Left renal pelvis (tissue), 4 donors: ENCODE data around the gene SSR1. TPM values are rescaled to one million over a fixed set of nuclear protein-coding genes. Genes with fewer than 3 reads are reported as not detected.
"Not testable (repeated sequence)": the region's sequence is repeated elsewhere in the genome, so short reads cannot be mapped to it uniquely, and the experiment has no call there.

Source experiments
- DNase-seq, 4 donors: peaks; one replicate each; pipeline ENCODE4 v3.0.0-alpha.2; 2013; ENCODE audit warnings: low read depth in 4 of 4, low spot score in 3 of 4
- polyA plus RNA-seq, 4 donors: library from polyadenylated mRNA; unstranded; fragments of 120-200 nt; gene quantifications; one replicate each; pipeline ENCODE4 v1.2.1, GENCODE V29; 2013; ENCODE audit not compliant: insufficient read length in 4 of 4

SSR1 gene
- polyA plus RNA-seq, 4 donors = 122 to 152 (median 146) TPM

DNA sequence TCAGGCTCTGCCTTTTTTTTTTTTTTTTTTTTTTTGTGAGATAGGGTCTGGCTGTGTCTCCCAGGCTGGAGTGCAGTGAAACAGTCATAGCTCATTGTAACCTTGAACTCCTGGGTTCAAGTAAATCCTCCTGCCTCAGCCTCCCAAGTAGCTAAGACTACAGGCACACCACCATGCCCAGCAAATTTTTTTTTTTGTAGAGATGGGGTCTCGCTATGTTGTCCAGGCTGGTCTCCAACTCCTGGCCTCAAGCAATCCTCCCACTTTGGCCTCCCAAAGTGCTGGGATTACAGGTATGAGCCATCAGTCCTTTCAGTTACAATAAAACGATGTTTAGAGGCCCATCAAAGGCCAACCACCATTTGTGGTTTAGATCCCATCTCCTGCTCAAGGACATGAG is 6.4 kb upstream of the SSR1 start:
- DNase-seq = not testable (repeated sequence)

DNA sequence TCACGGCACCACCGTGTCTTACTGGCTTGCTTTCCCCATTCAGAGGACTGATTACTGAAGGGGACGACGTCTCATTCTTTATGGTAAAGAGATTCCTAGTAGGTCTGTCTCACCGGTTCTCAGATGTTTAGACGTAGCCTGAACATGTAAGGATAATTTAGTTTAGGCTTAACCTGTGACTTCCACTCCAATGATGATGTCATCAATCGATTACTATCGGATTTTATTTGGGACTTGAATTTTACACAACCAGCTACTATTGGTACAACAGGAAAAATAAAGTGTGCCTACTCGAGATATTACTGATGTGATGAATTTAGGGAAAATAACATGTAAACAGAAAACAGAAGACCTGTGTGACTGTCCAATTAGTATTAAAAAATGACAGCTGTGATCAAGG is 4.5 kb upstream of the SSR1 start:
- DNase-seq = no peak

DNA sequence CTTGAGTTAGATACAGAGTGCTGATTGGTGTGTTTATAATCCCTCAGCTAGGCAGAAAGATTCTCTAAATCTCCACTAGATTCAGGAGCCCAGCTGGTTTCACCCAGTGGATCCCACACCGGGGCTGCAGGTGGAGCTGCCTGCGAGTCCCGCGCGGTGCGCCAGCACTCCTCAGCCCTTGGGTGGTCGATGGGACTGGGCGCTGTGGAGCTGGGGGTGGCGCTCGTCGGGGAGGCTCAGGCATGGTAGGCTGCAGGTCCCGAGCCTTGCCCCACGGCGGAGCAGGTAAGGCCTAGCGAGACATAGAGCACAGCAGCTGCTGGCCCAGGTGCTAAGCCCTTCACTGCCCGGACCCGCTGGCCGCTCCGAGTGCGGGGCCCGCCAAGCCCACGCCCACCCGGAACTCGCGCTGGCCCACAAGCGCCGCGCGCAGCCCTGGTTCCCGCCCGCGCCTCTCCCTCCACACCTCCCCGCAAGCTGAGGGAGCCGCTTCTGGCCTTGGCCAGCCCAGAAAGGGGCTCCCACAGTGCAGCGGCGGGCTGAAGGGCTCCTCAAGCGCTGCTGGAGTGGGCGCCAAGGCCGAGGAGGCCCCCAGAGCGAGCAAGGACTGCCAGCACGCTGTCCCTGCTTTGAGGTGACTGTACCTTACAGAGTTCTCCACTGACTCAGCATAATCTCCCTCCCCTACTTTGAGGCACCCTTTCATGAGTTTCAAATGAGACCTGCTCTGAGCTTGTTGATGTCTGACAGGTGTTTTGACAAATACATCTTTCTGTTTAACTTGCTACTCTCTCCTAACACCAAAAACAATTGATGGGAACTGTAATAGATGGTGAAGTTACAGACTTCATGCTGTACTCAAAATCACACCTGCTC is 3.9 kb upstream of the SSR1 start:
- no peak for DNase-seq

DNA sequence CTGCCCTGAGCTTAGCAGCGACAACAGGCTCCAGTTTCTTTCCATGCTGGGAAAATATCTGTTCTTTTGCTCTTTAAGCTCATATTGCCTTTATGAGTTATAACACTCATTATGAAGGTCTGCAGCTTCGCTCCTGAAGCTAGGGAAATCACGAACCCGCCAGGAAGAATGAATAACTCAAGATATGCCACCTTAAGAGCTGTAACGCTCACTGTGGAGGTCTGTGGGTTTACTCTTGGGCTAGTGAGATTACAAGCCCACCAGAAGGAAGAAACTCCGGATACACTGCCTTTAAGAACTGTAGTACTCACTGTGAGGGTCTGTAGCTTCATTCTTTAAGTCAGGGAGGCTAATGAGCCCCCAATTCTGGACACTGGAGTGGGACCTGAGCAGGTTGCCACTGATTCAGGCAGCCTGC is 3.0 kb upstream of the SSR1 start:
- DNase-seq = no peak

- not testable (repeated sequence) for DNase-seq
These were observed 2.3 kb upstream of the SSR1 start for GRCh38 chr6:7315087-7315947.

GRCh38 chr6:7314414-7314813 is 1.4 kb upstream of the SSR1 start:
- no peak for DNase-seq

GRCh38 chr6:7313505-7314165 is 636 bp upstream of the SSR1 start:
- no peak for DNase-seq

DNA sequence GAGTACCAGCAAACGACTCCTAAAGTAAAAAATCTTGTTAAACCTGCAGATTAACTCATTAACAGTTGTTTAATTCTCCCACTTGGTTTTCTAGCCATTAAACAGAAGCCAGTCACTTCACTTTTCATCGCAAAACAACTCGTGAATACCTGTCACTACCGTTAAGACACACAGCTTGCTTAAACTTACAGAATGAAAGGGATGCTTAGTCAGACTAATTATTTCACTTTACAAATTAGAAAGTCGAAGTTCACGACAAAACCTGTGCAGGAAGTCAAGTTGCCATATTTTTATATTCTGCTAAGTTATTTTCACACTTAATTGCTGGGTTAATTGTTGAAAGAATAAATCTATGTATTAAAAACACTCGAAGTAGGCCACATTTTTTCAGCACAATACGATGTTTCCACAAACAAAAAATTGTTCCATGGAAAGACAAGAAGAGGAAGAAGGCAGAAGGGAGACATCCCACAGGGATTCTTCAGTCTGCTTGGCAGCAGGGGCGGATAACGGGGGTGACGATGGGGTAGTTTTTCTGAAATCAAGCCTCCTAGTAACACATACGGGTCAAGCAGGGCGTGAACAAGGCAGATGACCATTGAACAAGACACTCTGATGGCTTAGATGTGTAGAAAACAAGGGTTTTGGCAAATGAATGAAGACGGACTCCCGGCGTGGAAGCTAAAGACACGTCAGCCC is 933 bp downstream of the SSR1 start:
- DNase-seq = no peak

DNA sequence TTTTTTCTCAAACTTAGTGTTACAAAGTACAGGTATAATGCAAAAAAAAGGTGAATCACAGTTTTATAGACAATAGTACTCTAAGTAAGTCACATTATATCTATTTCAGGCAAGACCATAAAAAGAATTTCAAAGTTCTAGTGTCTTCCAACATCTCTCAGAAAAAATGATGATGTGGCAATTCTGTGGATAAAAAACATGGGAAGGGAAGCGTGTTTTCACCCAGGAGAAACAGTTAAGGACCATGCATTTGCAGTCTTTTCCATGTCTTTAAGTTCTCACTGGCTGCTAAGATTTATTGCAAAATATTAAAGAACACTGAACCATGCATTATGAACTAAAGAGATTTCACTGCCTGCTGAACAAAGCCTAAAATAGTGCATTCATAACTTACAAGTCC is 1.8 kb downstream of the SSR1 start:
- no peak for DNase-seq

DNA sequence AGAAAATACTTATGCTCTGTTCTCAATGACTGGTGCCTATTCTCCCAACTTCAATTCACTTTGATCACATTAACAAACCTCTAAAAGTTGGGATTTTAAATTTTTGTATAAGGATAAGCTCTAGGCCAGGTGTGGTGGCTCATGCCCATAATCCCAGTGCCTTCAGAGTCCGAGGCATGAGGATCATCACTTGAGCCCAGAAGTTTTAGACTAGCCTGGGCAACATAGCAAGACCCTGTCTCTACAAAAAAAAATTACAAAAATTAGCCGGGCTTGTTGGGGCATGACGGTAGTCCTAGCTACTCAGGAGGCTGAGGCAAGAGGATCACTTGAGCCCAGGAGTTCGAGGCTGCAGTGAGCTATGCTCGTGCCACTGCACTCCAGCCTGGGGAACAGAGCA is 3.9 kb downstream of the SSR1 start:
- no peak for DNase-seq

- no peak for DNase-seq
These were observed 5.5 kb downstream of the SSR1 start for GRCh38 chr6:7307533-7307932.

DNA sequence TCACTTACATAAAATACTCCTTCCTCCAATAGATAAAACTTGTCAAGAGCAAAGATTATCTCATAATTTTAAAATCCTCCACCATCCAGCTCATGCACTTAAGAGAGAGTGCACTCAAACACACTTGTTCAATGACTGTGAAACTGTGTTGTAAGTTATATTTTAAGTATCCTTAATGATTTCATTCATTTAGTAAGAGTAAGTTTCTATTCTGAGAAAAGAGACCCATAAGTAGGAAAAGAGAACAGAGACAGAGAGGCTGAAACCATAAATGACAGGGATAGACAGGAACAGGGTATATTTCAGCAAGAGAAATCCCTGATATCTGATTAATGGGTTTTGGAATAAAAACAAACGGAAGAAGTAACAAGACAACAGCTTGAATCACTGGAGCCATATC is 8.2 kb downstream of the SSR1 start:
- DNase-seq = no peak

DNA sequence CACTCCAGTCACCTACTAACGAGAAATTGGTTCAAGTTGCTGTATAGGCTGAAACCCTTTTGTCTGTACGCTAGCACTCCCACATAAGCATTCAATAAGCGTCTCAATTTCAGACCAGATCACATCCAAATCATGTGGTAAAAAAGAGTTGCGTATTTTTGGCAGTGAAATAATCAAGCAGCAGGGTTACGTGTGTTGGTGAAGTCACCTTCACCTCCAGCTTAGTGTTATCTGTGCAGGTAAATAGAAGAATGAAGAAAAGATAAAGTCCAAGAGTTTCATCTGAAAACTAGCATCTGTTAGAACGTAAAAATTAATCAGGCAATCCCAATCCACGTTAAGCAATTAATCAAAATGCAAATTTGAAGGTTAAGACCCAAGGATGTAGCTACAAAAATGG is 11.3 kb downstream of the SSR1 start:
- no peak for DNase-seq

- DNase-seq = no peak
These were observed 12.1 kb downstream of the SSR1 start for GRCh38 chr6:7300926-7301325.

GRCh38 chr6:7298113-7298512 is 14.9 kb downstream of the SSR1 start:
- DNase-seq = no peak

- no peak for DNase-seq
These were observed 16.4 kb downstream of the SSR1 start for GRCh38 chr6:7296602-7297001.

- DNase-seq = no peak
These were observed 17.1 kb downstream of the SSR1 start for GRCh38 chr6:7295916-7296315.

DNA sequence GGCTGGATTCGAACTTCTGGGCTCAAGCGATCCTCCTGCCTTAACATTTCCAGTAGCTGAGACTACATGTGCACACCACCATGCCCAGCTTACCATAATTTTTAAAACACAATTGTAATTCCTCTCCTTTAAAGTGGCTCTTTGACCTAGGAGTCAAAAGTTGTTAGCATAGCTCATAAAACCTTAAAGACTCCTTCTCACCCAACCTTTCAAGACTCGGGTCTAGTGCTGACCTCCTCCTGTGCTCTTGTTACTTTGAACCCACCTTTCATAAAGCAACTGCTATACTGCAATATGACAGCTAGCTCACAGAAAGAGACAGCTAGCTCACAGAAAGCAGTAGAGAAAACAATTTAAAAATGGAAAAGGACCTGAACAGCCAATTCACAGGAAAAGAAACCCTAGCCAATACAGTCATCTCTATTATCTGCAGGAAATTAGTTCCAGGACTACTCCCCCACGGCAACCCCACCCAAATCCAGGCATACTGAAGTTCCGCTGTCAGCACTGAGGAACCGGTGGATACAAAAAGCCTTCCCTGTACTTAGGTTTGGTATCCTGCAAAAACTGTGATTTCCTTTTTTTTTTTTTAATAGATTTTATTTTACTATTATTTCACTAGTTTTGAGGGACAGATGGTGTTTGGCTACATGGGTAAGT is 20.3 kb downstream of the SSR1 start:
- no peak for DNase-seq

DNA sequence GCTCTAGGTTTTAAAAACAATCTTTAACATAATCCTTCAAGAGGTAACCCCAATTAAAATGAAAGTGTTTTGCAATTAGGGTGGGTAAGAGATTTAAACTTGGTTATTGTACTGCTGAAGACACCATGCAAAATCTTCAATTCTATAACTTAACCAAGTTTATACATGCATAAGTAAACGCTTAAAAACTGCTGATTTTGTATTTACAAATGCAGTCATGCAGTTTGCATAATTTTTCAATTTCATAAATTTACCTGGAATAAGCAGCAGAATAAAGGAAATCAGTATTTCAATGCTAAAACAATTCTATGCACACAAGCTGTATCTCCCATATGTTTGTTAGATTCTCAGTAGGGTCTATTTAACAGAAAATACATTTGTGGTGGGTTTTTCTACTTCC is 22.9 kb downstream of the SSR1 start:
- DNase-seq = no peak

GRCh38 chr6:7285416-7285815 is 27.6 kb downstream of the SSR1 start:
- DNase-seq = no peak
